ENCODE data around the gene LENG9. TPM values are rescaled to one million over a fixed set of nuclear protein-coding genes. Genes with fewer than 3 reads are reported as not detected.
"Not testable (repeated sequence)": the region's sequence is repeated elsewhere in the genome, so short reads cannot be mapped to it uniquely, and the experiment has no call there.

The LENG9 gene
- total RNA-seq (2012; rRNA removed), result 5.1 and 7.0 TPM in 2 replicates

GRCh38 chr19:54463531-54464043 lies at the start of gene LENG9:
Gene LENG9, minus strand, starts transcription at chr19:54463778. Its CDS starts 252 bp downstream, at chr19:54463526.
- H3K4me1 ChIP-seq (ENCODE audit: control insufficient read depth, insufficient read depth, low read length), result peaks cover 34% of the 10 kb centered on the region
- H3K36me3 ChIP-seq (ENCODE audit: insufficient read depth, low read length), result peaks cover 29% of the 10 kb centered on the region

GRCh38 chr19:54509200-54509940 lies 45.8 kb upstream of the LENG9 start:
- H3K4me2 ChIP-seq (ENCODE audit: low read length); H3K9ac ChIP-seq (ENCODE audit: low read depth, low read length); H3K4me1 ChIP-seq (ENCODE audit: control insufficient read depth, insufficient read depth, low read length); H3K36me3 ChIP-seq (ENCODE audit: insufficient read depth, low read length); H3K9me3 ChIP-seq (replicated peaks; ENCODE audit: low read length); H3K4me3 ChIP-seq (ENCODE audit: low read length); H3K27me3 ChIP-seq (ENCODE audit: control insufficient read depth, insufficient read depth, low read length): not testable (repeated sequence)

More at GRCh38 chr19:54463531-54464043, at the start of gene LENG9:
- H3K4me2 ChIP-seq (ENCODE audit: low read length), result peak within 1 kb of the TSS; percentile 99
- H3K27me3 ChIP-seq (ENCODE audit: control insufficient read depth, insufficient read depth, low read length), result no peaks in the 10 kb centered on the region
- no peaks in the 10 kb centered on the region for H3K9me3 ChIP-seq (replicated peaks; ENCODE audit: low read length)
- H3K9ac ChIP-seq (ENCODE audit: low read depth, low read length), result peak within 1 kb of the TSS; percentile 93
- peak within 1 kb of the TSS; percentile 84 for H3K4me3 ChIP-seq (ENCODE audit: low read length)

- not testable (repeated sequence) for H3K9me3 ChIP-seq (replicated peaks; ENCODE audit: low read length)
These were observed 44.9 kb upstream of the LENG9 start for GRCh38 chr19:54508487-54508886.

GRCh38 chr19:54507824-54508223 lies 44.2 kb upstream of the LENG9 start:
- Histone ChIP-seq H3K9me3 (replicated peaks; ENCODE audit: low read length) (peaks cover 6% of the 10 kb centered on the region), H3K4me1 (ENCODE audit: control insufficient read depth, insufficient read depth, low read length) (no peaks in the 10 kb centered on the region), H3K4me3 (ENCODE audit: low read length) (no peak overlapping the region), H3K4me2 (ENCODE audit: low read length) (no peak overlapping the region), H3K36me3 (ENCODE audit: insufficient read depth, low read length) (no peaks in the 10 kb centered on the region), H3K9ac (ENCODE audit: low read depth, low read length) (no peak overlapping the region), H3K27me3 (ENCODE audit: control insufficient read depth, insufficient read depth, low read length) (no peaks in the 10 kb centered on the region)

More at GRCh38 chr19:54508487-54508886, 44.9 kb upstream of the LENG9 start:
- not testable (repeated sequence) for H3K9ac ChIP-seq (ENCODE audit: low read depth, low read length); H3K4me2 ChIP-seq (ENCODE audit: low read length); H3K4me3 ChIP-seq (ENCODE audit: low read length); H3K4me1 ChIP-seq (ENCODE audit: control insufficient read depth, insufficient read depth, low read length); H3K27me3 ChIP-seq (ENCODE audit: control insufficient read depth, insufficient read depth, low read length); H3K36me3 ChIP-seq (ENCODE audit: insufficient read depth, low read length)

- H3K4me3 ChIP-seq (ENCODE audit: low read length); H3K27me3 ChIP-seq (ENCODE audit: control insufficient read depth, insufficient read depth, low read length); H3K36me3 ChIP-seq (ENCODE audit: insufficient read depth, low read length); H3K4me1 ChIP-seq (ENCODE audit: control insufficient read depth, insufficient read depth, low read length); H3K9ac ChIP-seq (ENCODE audit: low read depth, low read length); H3K9me3 ChIP-seq (replicated peaks; ENCODE audit: low read length); H3K4me2 ChIP-seq (ENCODE audit: low read length): not testable (repeated sequence)
These were observed 43.6 kb upstream of the LENG9 start for GRCh38 chr19:54507038-54507717.

GRCh38 chr19:54506079-54506478 lies 42.5 kb upstream of the LENG9 start:
- Histone ChIP-seq H3K36me3 (ENCODE audit: insufficient read depth, low read length) (no peaks in the 10 kb centered on the region), H3K9me3 (replicated peaks; ENCODE audit: low read length) (peaks cover 6% of the 10 kb centered on the region), H3K9ac (ENCODE audit: low read depth, low read length) (no peak overlapping the region), H3K4me2 (ENCODE audit: low read length) (no peak overlapping the region), H3K4me3 (ENCODE audit: low read length) (no peak overlapping the region), H3K27me3 (ENCODE audit: control insufficient read depth, insufficient read depth, low read length) (no peaks in the 10 kb centered on the region), H3K4me1 (ENCODE audit: control insufficient read depth, insufficient read depth, low read length) (no peaks in the 10 kb centered on the region)

GRCh38 chr19:54505542-54505941 lies 42.0 kb upstream of the LENG9 start:
- H3K9ac ChIP-seq (ENCODE audit: low read depth, low read length); H3K9me3 ChIP-seq (replicated peaks; ENCODE audit: low read length); H3K4me2 ChIP-seq (ENCODE audit: low read length); H3K4me3 ChIP-seq (ENCODE audit: low read length); H3K27me3 ChIP-seq (ENCODE audit: control insufficient read depth, insufficient read depth, low read length); H3K4me1 ChIP-seq (ENCODE audit: control insufficient read depth, insufficient read depth, low read length); H3K36me3 ChIP-seq (ENCODE audit: insufficient read depth, low read length): not testable (repeated sequence)

GRCh38 chr19:54502518-54503048 lies 39.0 kb upstream of the LENG9 start, which contains the start of gene LAIR2:
Gene LAIR2, plus strand, starts transcription at chr19:54502831. Its CDS starts 88 bp downstream, at chr19:54502919.
- Histone ChIP-seq H3K36me3 (ENCODE audit: insufficient read depth, low read length) (no peaks in the 10 kb centered on the region), H3K4me2 (ENCODE audit: low read length) (no peak within 1 kb of the TSS), H3K9me3 (replicated peaks; ENCODE audit: low read length) (peaks cover 11% of the 10 kb centered on the region), H3K4me1 (ENCODE audit: control insufficient read depth, insufficient read depth, low read length) (no peaks in the 10 kb centered on the region), H3K4me3 (ENCODE audit: low read length) (no peak within 1 kb of the TSS), H3K9ac (ENCODE audit: low read depth, low read length) (no peak within 1 kb of the TSS), H3K27me3 (ENCODE audit: control insufficient read depth, insufficient read depth, low read length) (no peaks in the 10 kb centered on the region)

- not testable (repeated sequence) for H3K4me3 ChIP-seq (ENCODE audit: low read length); H3K27me3 ChIP-seq (ENCODE audit: control insufficient read depth, insufficient read depth, low read length); H3K36me3 ChIP-seq (ENCODE audit: insufficient read depth, low read length); H3K4me1 ChIP-seq (ENCODE audit: control insufficient read depth, insufficient read depth, low read length); H3K4me2 ChIP-seq (ENCODE audit: low read length); H3K9ac ChIP-seq (ENCODE audit: low read depth, low read length); H3K9me3 ChIP-seq (replicated peaks; ENCODE audit: low read length)
These were observed 34.8 kb upstream of the LENG9 start for GRCh38 chr19:54498451-54498772.

- H3K9ac ChIP-seq (ENCODE audit: low read depth, low read length); H3K4me1 ChIP-seq (ENCODE audit: control insufficient read depth, insufficient read depth, low read length); H3K4me2 ChIP-seq (ENCODE audit: low read length); H3K9me3 ChIP-seq (replicated peaks; ENCODE audit: low read length); H3K4me3 ChIP-seq (ENCODE audit: low read length); H3K36me3 ChIP-seq (ENCODE audit: insufficient read depth, low read length); H3K27me3 ChIP-seq (ENCODE audit: control insufficient read depth, insufficient read depth, low read length): not testable (repeated sequence)
These were observed 34.3 kb upstream of the LENG9 start for GRCh38 chr19:54497747-54498450.

GRCh38 chr19:54495284-54495683 lies 31.7 kb upstream of the LENG9 start:
- not testable (repeated sequence) for H3K27me3 ChIP-seq (ENCODE audit: control insufficient read depth, insufficient read depth, low read length); H3K9ac ChIP-seq (ENCODE audit: low read depth, low read length); H3K36me3 ChIP-seq (ENCODE audit: insufficient read depth, low read length); H3K4me2 ChIP-seq (ENCODE audit: low read length); H3K4me3 ChIP-seq (ENCODE audit: low read length); H3K9me3 ChIP-seq (replicated peaks; ENCODE audit: low read length); H3K4me1 ChIP-seq (ENCODE audit: control insufficient read depth, insufficient read depth, low read length)

All from skeletal muscle satellite cell (primary cell).